RWPE1 (cell line): ENCODE results near the gene EFNA5.
A peak's percentile ranks its signal among the peaks of the same experiment; 100 is the strongest.

Experiments
- CTCF ChIA-PET: fragments of 350-600 bp; sonication (Branson Sonifier 250); formaldehyde crosslinking; extraction: SDS; loops from one replicate; lab custom pipeline; 2021; lab: Yijun Ruan, JAX
- POLR2A ChIA-PET: fragments of 400-600 bp; formaldehyde crosslinking; extraction: SDS; loops from one replicate; lab custom pipeline; 2020; ENCODE audit warnings: antibody characterized with exemption; ENCODE audit not compliant: low non-redundant PET; lab: Yijun Ruan, JAX
- DNase-seq: peaks from one replicate; pipeline ENCODE4 v3.0.0; 2012; ENCODE audit warnings: low spot score
- H3K27ac ChIP-seq: fragments of 450-650 bp; 2 replicates; pipeline ENCODE4 v1.5.1; 2017
- CTCF ChIP-seq: fragments of 450-650 bp; conservative IDR thresholded peaks from 2 replicates; pipeline ENCODE4 v1.5.1; 2017; ENCODE audit warnings: low read depth, mild to moderate bottlenecking

The EFNA5 gene

GRCh38 chr5:107395632-107396350 is 274.9 kb downstream of the EFNA5 start:
- CTCF ChIA-PET, result no interaction called here
- H3K27ac ChIP-seq, result no peak overlapping the region
- POLR2A ChIA-PET, result no interaction called here
- DNase-seq, result no peak
- no peak for TF ChIP-seq CTCF

- ChIA-PET POLR2A (no interaction called here), CTCF (no interaction called here)
- TF ChIP-seq CTCF, result no peak
- DNase-seq, result no peak
- no peak overlapping the region for H3K27ac ChIP-seq
Observed at GRCh38 chr5:107393851-107394250, 276.9 kb downstream of the EFNA5 start.

GRCh38 chr5:107391787-107392186 is 278.9 kb downstream of the EFNA5 start:
- no peak overlapping the region for H3K27ac ChIP-seq
- DNase-seq, result no peak
- ChIA-PET POLR2A (interaction anchor here (0.6 kb wide), 1 partner anchor 282 kb away, joined by 4 read pairs; no protein-coding TSS in a partner anchor), CTCF (no interaction called here)
- no peak for TF ChIP-seq CTCF

- ChIA-PET POLR2A (no interaction called here), CTCF (interaction anchor here (0.6 kb wide), 1 partner anchor 11 kb away, joined by 3 read pairs; no protein-coding TSS in a partner anchor)
- TF ChIP-seq CTCF, result no peak
- no peak for DNase-seq
- no peak overlapping the region for H3K27ac ChIP-seq
Observed at GRCh38 chr5:107389775-107390148, 281.0 kb downstream of the EFNA5 start.

- TF ChIP-seq CTCF, result no peak
- peak; percentile 12 for DNase-seq
- H3K27ac ChIP-seq, result no peak overlapping the region
- POLR2A ChIA-PET, result no interaction called here
- CTCF ChIA-PET, result no interaction called here
Observed at GRCh38 chr5:107389130-107389774, 281.5 kb downstream of the EFNA5 start.

GRCh38 chr5:107388141-107388861 is 282.4 kb downstream of the EFNA5 start:
- TF ChIP-seq CTCF, result no peak
- H3K27ac ChIP-seq, result peak overlapping the region; percentile 64
- DNase-seq, result peak; percentile 84
- CTCF ChIA-PET, result no interaction called here
- POLR2A ChIA-PET, result no interaction called here
